GM12878 (cell line): ENCODE results near the gene MYO19. TPM values are rescaled to one million over a fixed set of nuclear protein-coding genes. Genes with fewer than 3 reads are reported as not detected.

Experiments used
- ATAC-seq: fragments of 200-7000 bp; cut with Tn5 transposase; 3 replicates; pipeline ENCODE4 v1.9.1; 2020; ENCODE audit warnings: mild to moderate bottlenecking, moderate library complexity
- BruUV-seq: library from RNA; stranded (reverse); fragments of 400-500 nt; replicated peaks from 2 replicates; lab custom pipeline; 2021; lab: Mats Ljungman, UMichigan
- CTCF ChIA-PET: fragments of 300-600 bp; sonication (Branson Sonifier 250); formaldehyde crosslinking; extraction: SDS; loops from one replicate; lab custom pipeline; 2021; ENCODE audit warnings: inconsistent platforms; lab: Yijun Ruan, JAX
- POLR2A ChIA-PET: fragments of 350-600 bp; formaldehyde crosslinking; extraction: SDS; loops from one replicate; lab custom pipeline; 2021; ENCODE audit warnings: inconsistent platforms; lab: Charles Lee
- RAD21 ChIA-PET: fragments of 300-600 bp; sonication (Branson Sonifier 250); formaldehyde crosslinking; loops from one replicate; lab custom pipeline; 2023; ENCODE audit warnings: antibody characterized with exemption; ENCODE audit not compliant: unreplicated experiment; lab: Charles Lee
- SMC1A ChIA-PET: fragments of 300-600 bp; sonication (Branson Sonifier 250); formaldehyde crosslinking; loops from one replicate; lab custom pipeline; 2023; ENCODE audit not compliant: unreplicated experiment, uncharacterized antibody; lab: Charles Lee
- DNase-seq: peaks from one replicate; pipeline ENCODE4 v3.0.0-alpha.2; 2011; ENCODE audit warnings: low read depth, low spot score
- FAIRE-seq: peaks from 3 replicates; lab custom pipeline; 2011; peaks lifted over from hg19 to GRCh38; lab: Jason Lieb, UNC
- H2AFZ ChIP-seq: 2 replicates; pipeline ENCODE4 v1.6.0; 2011; ENCODE audit warnings: low read depth, low read length, control low read depth; ENCODE audit not compliant: control insufficient read depth
- H3K27ac ChIP-seq: 2 replicates; pipeline ENCODE4 v1.5.1; 2011; ENCODE audit warnings: control low read depth; ENCODE audit not compliant: control insufficient read depth, insufficient read depth
- H3K27me3 ChIP-seq, 2 experiments: replicated peaks in 1 of 2; 2 replicates each; pipeline versions ENCODE4 v1.6.0 to v1.6.1; 2011; ENCODE audit warnings: low read length in 1 of 2; ENCODE audit not compliant: control insufficient read depth in 2 of 2, insufficient read depth in 2 of 2
- H3K36me3 ChIP-seq, 2 experiments: 2 replicates each; pipeline ENCODE4 v1.5.1; 2011; ENCODE audit warnings: low read length in 1 of 2; ENCODE audit not compliant: control insufficient read depth in 2 of 2, insufficient read depth in 2 of 2
- H3K4me1 ChIP-seq: 2 replicates; pipeline ENCODE4 v1.6.1; 2011; ENCODE audit warnings: mild to moderate bottlenecking, low read length, moderate library complexity, mixed read lengths; ENCODE audit not compliant: control insufficient read depth, insufficient read depth
- H3K4me2 ChIP-seq: 2 replicates; pipeline ENCODE4 v1.6.0; 2011; ENCODE audit warnings: control low read depth; ENCODE audit not compliant: control insufficient read depth, insufficient read depth
- H3K4me3 ChIP-seq: fragments of 200-600 bp; sonication (generic); 2 replicates; pipeline ENCODE4 v1.5.1; 2016
- H3K79me2 ChIP-seq: 2 replicates; pipeline ENCODE4 v1.6.0; 2011; ENCODE audit warnings: low read length; ENCODE audit not compliant: control insufficient read depth, insufficient read depth
- H3K9ac ChIP-seq: 2 replicates; pipeline ENCODE4 v1.8.0; 2011; ENCODE audit warnings: low read length, control low read depth, mixed read lengths; ENCODE audit not compliant: control insufficient read depth, insufficient read depth
- H3K9me3 ChIP-seq: replicated peaks from 3 replicates; pipeline ENCODE4 v1.5.1; 2011; ENCODE audit warnings: mild to moderate bottlenecking, low read length; ENCODE audit not compliant: control insufficient read depth, insufficient read depth
- H4K20me1 ChIP-seq: 2 replicates; pipeline ENCODE4 v1.6.0; 2011; ENCODE audit not compliant: control insufficient read depth, insufficient read depth
- CBFB ChIP-seq: IDR thresholded peaks from 2 replicates; pipeline ENCODE4 v1.6.1; 2016; ENCODE audit warnings: antibody characterized with exemption, low read depth
- FOXM1 ChIP-seq: IDR thresholded peaks from 2 replicates; pipeline ENCODE4 v1.6.1; 2012; ENCODE audit warnings: low read depth, mild to moderate bottlenecking, inconsistent platforms, low read length, moderate library complexity
- HCFC1 ChIP-seq: fragments of 150-350 bp; IDR thresholded peaks from 2 replicates; pipeline ENCODE4 v1.6.1; 2014; ENCODE audit warnings: low read length
- SKIL ChIP-seq: fragments of 450-650 bp; IDR thresholded peaks from 2 replicates; pipeline ENCODE4 v1.6.1; 2017; ENCODE audit warnings: mild to moderate bottlenecking, low read depth, inconsistent platforms; ENCODE audit not compliant: poor library complexity, severe bottlenecking
- WGBS: methylation state at CpG from one replicate; pipeline ENCODE4 v1.1.6; 2016; ENCODE audit warnings: low lambda C conversion rate; ENCODE audit not compliant: insufficient replicate concordance, insufficient coverage; ENCODE audit errors: missing lambda C conversion rate; 5-methylcytosine and 5-hydroxymethylcytosine counted together
- in situ Hi-C: fragments of 300-500 bp; cut with MboI; formaldehyde crosslinking; loops from 9 replicates; pipeline ENCODE4 v1.14.3; 2018; ENCODE audit warnings: mixed read lengths
- intact Hi-C: fragments of 100-400 bp; cut with micrococcal nuclease; formaldehyde crosslinking; loops from one replicate; pipeline ENCODE4 v1.14.2; 2022; ENCODE audit not compliant: unreplicated experiment
- polyA plus RNA-seq, 11 experiments: library from polyadenylated mRNA; depleted of rRNA in 4 of 11; unstranded in 6 of 11; stranded (reverse) in 5 of 11; fragments of >200 nt; fragmentation: Nextera tagmentation in 4 of 11; fragmentation: Illumina TruSeq in 1 of 11; extraction: Ambion mirVana in 4 of 11; extraction: Trizol in 1 of 11; gene quantifications; 1 replicate in 1 of 11; 2 replicates in 10 of 11; pipeline versions ENCODE4 v1.2.1 to v1.2.3, GENCODE V29; 2011 to 2016; ENCODE audit warnings: inconsistent platforms in 2 of 11, missing spikeins in 2 of 11, low read depth in 1 of 11
- total RNA-seq, 4 experiments: library from RNA; depleted of rRNA in 3 of 4; stranded (reverse); fragments of >200 nt in 3 of 4; fragmentation: Illumina TruSeq in 1 of 4; extraction: Trizol in 1 of 4; gene quantifications; 2 replicates each; pipeline versions ENCODE4 v1.2.1 to v1.2.3, GENCODE V29; 2013 to 2021
- TF ChIP-seq, protein P1 (sequence below): fragments of 450-650 bp; IDR thresholded peaks from 2 replicates; pipeline ENCODE4 v1.6.1; 2018; ENCODE audit warnings: mild to moderate bottlenecking, low read depth, moderate library complexity; ENCODE audit not compliant: partially characterized antibody

The MYO19 gene
- total and polyA plus RNA-seq, 10 of the 15 experiments (the other 5 are each of a cell fraction or from before 2014, with no cell fraction given) = 11.4 to 103 (median 67.1) TPM

DNA sequence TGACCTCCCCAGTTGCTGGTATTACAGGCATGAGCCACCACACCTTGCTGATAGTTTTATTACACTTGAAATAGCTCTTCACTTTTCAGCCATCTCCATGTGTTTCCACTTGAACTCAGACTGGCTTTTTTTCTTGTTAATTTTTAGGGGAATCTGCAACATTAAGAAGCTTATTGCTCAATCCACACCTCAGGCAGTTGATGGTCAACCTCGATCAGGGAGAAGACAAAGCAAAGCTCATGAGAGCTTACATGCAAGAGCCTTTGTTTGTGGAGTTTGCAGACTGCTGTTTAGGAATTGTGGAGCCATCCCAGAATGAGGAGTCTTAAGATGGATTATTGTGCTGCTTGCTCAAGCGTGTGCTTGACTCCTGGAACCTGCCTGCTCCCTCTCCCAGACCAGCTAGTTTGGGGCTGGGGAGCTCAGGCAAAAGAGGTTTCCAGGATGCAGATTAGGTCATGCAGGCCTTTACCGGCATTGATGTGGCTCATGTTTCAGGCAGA lies 39.5 kb downstream of the MYO19 start (continued):
- TF ChIP-seq SKIL = no peak
- no peak for TF ChIP-seq CBFB

- Histone ChIP-seq H3K79me2 (no peaks in the 10 kb centered on the region; the same call in none of the 2 replicates), H4K20me1 (no peaks in the 10 kb centered on the region), H3K27me3 (no peaks in the 10 kb centered on the region), H3K36me3 (peaks cover 11 to 31% of the 10 kb centered on the region in 2 experiments), H3K9ac (no peak overlapping the region), H3K4me2 (no peak overlapping the region), H3K9me3 (no peaks in the 10 kb centered on the region), H3K27ac (no peak overlapping the region), H2AFZ (no peak overlapping the region), H3K4me3 (no peak overlapping the region), H3K4me1 (no peaks in the 10 kb centered on the region)
- intact Hi-C loops (no loop called here), in situ Hi-C loops (loop anchor here (25.0 kb wide), 1 partner anchor 357 kb away; no protein-coding TSS in a partner anchor)
- FAIRE-seq = no peak
- TF ChIP-seq, protein P1, sequence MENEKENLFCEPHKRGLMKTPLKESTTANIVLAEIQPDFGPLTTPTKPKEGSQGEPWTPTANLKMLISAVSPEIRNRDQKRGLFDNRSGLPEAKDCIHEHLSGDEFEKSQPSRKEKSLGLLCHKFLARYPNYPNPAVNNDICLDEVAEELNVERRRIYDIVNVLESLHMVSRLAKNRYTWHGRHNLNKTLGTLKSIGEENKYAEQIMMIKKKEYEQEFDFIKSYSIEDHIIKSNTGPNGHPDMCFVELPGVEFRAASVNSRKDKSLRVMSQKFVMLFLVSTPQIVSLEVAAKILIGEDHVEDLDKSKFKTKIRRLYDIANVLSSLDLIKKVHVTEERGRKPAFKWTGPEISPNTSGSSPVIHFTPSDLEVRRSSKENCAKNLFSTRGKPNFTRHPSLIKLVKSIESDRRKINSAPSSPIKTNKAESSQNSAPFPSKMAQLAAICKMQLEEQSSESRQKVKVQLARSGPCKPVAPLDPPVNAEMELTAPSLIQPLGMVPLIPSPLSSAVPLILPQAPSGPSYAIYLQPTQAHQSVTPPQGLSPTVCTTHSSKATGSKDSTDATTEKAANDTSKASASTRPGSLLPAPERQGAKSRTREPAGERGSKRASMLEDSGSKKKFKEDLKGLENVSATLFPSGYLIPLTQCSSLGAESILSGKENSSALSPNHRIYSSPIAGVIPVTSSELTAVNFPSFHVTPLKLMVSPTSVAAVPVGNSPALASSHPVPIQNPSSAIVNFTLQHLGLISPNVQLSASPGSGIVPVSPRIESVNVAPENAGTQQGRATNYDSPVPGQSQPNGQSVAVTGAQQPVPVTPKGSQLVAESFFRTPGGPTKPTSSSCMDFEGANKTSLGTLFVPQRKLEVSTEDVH = no peak
- TF ChIP-seq HCFC1 (no peak), FOXM1 (no peak)
- ChIA-PET POLR2A (no interaction called here), SMC1A (interaction anchor here (1.4 kb wide), 1 partner anchor 108 kb away, joined by 3 read pairs; no protein-coding TSS in a partner anchor), RAD21 (no interaction called here), CTCF (interaction anchor here (1.1 to 1.6 kb wide), 2 partner anchors 12 to 40 kb away, joined by 4 to 5 read pairs; partner anchors contain the start of genes MYO19 and PIGW)
- no TSS peak for BruUV-seq
- DNase-seq = no peak
- WGBS = 97% methylated on average over 5 of the region's 5 CpGs
- ATAC-seq = no peak
Measured at GRCh38 chr17:36494674-36495073, 40.0 kb downstream of the MYO19 start.
